ENCODE results near the gene VRTN. TPM values are rescaled to one million over a fixed set of nuclear protein-coding genes. Genes with fewer than 3 reads are reported as not detected.

The VRTN gene
- total and polyA plus RNA-seq, 2 of the 13 experiments (the other 11 are each of a cell fraction or from before 2014, with no cell fraction given) = not detected

- TF ChIP-seq GRHL1 (CRISPR knock-in tag; conservative IDR thresholded peaks at IDR 0.05) (no peak), SATB2 (CRISPR knock-in tag; IDR thresholded peaks at IDR 0.05) (no peak), TAF1 (CRISPR knock-in tag; IDR thresholded peaks at IDR 0.05) (peak; percentile 97), ZFP37 (CRISPR knock-in tag; IDR thresholded peaks at IDR 0.05; ENCODE audit: borderline replicate concordance) (peak; percentile 33; the same call in 1 of the 2 replicates), GMEB2 (CRISPR knock-in tag; IDR thresholded peaks at IDR 0.05; ENCODE audit: low read depth) (no peak), HNRNPUL1 (IDR thresholded peaks at IDR 0.05; ENCODE audit: low read depth, low read length) (no peak), REXO4 (CRISPR knock-in tag; IDR thresholded peaks at IDR 0.05; ENCODE audit: borderline replicate concordance) (no peak), TCF7 (IDR thresholded peaks at IDR 0.05; ENCODE audit: low read depth) (no peak), MXD3 (CRISPR knock-in tag; IDR thresholded peaks at IDR 0.05) (peak; percentile 87), ZNF747 (CRISPR knock-in tag; IDR thresholded peaks at IDR 0.05; ENCODE audit: borderline replicate concordance) (no peak), ZXDC (CRISPR knock-in tag; IDR thresholded peaks at IDR 0.05) (no peak), ZMYM4 (CRISPR knock-in tag; IDR thresholded peaks at IDR 0.05) (peak; percentile 89), CREB1 (IDR thresholded peaks at IDR 0.05) (no peak), CREB1 (CRISPR knock-in tag; IDR thresholded peaks at IDR 0.05) (peak; percentile 84), PRDM15 (CRISPR knock-in tag; IDR thresholded peaks at IDR 0.05) (no peak), RFX3 (CRISPR knock-in tag; IDR thresholded peaks at IDR 0.05) (no peak), NR0B2 (CRISPR knock-in tag; IDR thresholded peaks at IDR 0.05) (0 out of 2 replicates have a peak, but pooled peaks have one; percentile 53)
Observed at GRCh38 chr14:74302634-74303569, 45.4 kb upstream of the VRTN start, which contains the start of gene ABCD4 (continued).

Data from HepG2 (cell line).